Colonic mucosa (tissue), 4 donors: ENCODE results near the gene ZFC3H1. TPM values are rescaled to one million over a fixed set of nuclear protein-coding genes. Genes with fewer than 3 reads are reported as not detected.

Experiments
- DNase-seq: peaks from one replicate; pipeline ENCODE4 v3.0.0-alpha.2; 2020
- H3K27ac ChIP-seq: fragments of 200-600 bp; one replicate; pipeline ENCODE4 v1.8.0; 2021
- H3K27me3 ChIP-seq: fragments of 200-600 bp; one replicate; pipeline ENCODE4 v1.8.0; 2021
- H3K36me3 ChIP-seq: fragments of 200-600 bp; one replicate; pipeline ENCODE4 v1.8.0; 2021
- H3K4me1 ChIP-seq: fragments of 200-600 bp; one replicate; pipeline ENCODE4 v1.8.0; 2021; ENCODE audit warnings: mild to moderate bottlenecking
- H3K4me3 ChIP-seq: fragments of 200-600 bp; one replicate; pipeline ENCODE4 v1.8.0; 2021
- H3K9ac ChIP-seq, 2 donors: one replicate each; pipeline ENCODE4 v1.7.0; 2013; ENCODE audit warnings: control low read depth in 2 of 2, low read depth in 2 of 2, low read length in 2 of 2
- H3K9me3 ChIP-seq: fragments of 200-600 bp; one replicate; pipeline ENCODE4 v1.8.0; 2021
- intact Hi-C: fragments of 100-400 bp; cut with DNase I; formaldehyde crosslinking; loops from one replicate; pipeline ENCODE4 v1.14.1; 2022
- total RNA-seq, 2 donors: library from RNA; stranded (reverse); fragmentation: NEBNext Ultra II Directional in 1 of 2; extraction: Animal tissue kit (Norgen Biotek cat#: 25700) in 1 of 2; gene quantifications; one replicate each; pipeline ENCODE4 v1.2.1, GENCODE V29; 2021
- TF ChIP-seq, protein P1 (sequence below): fragments of 200-600 bp; IDR thresholded peaks from one replicate; pipeline ENCODE4 v1.8.0; 2022; ENCODE audit warnings: antibody characterized with exemption, mild to moderate bottlenecking
- donor health status: healthy.
- donor health status: DM: no; HTN: no; CAD: no.
- donor health status: DM: no; HTN: no; CAD: no.

Gene ZFC3H1
- total RNA-seq, 2 donors from 2014 or later = 37.8 to 38.8 TPM

- peak; percentile 75 for DNase-seq
- H3K27me3 ChIP-seq = no peaks in the 10 kb centered on the region
- intact Hi-C loops = loop anchor here (10.0 kb wide), 1 partner anchor 92 kb away; the partner anchor contains the start of gene RAB21
- H3K27ac ChIP-seq = peak overlapping the region; percentile 100
- H3K36me3 ChIP-seq = no peaks in the 10 kb centered on the region
- peak overlapping the region; percentile 82 for H3K4me3 ChIP-seq
- TF ChIP-seq, protein P1, sequence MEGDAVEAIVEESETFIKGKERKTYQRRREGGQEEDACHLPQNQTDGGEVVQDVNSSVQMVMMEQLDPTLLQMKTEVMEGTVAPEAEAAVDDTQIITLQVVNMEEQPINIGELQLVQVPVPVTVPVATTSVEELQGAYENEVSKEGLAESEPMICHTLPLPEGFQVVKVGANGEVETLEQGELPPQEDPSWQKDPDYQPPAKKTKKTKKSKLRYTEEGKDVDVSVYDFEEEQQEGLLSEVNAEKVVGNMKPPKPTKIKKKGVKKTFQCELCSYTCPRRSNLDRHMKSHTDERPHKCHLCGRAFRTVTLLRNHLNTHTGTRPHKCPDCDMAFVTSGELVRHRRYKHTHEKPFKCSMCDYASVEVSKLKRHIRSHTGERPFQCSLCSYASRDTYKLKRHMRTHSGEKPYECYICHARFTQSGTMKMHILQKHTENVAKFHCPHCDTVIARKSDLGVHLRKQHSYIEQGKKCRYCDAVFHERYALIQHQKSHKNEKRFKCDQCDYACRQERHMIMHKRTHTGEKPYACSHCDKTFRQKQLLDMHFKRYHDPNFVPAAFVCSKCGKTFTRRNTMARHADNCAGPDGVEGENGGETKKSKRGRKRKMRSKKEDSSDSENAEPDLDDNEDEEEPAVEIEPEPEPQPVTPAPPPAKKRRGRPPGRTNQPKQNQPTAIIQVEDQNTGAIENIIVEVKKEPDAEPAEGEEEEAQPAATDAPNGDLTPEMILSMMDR = no peak
- no peaks in the 10 kb centered on the region for H3K9me3 ChIP-seq
- H3K9ac ChIP-seq = peak overlapping the region; percentile 88 to 93
- peaks cover 22% of the 10 kb centered on the region for H3K4me1 ChIP-seq
These were observed 643 bp downstream of the ZFC3H1 start for GRCh38 chr12:71662849-71663560.

DNA sequence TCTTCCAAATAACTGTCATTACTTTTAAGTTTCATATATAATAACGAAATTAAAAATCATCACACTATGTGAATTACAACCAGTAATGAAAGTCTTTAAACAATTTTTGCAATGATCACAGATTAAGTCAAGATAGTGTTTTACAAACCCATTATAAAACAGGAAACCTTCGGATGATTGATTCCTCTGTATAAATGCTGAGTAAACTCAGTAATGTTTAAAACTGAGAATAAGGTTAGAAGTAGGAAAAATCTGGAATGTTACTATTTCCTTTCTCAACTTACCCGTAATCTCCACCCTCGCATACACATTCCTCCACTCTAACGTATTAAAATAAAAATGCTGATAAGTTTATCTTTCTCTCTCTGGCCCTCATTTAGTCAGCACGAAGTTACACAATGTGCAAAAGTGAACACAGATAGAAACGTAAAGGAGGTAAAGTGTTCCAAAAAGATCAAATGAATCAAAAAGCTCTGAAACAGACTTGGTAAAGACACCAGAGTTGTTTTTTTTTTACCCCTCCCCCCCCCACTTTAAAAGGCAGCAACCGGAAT lies 1.6 kb downstream of the ZFC3H1 start:
- Histone ChIP-seq H3K36me3 (peaks cover under 1% of the 10 kb centered on the region), H3K9ac (peak overlapping the region in 1 of 2 donors; percentile 93), H3K4me3 (peak overlapping the region; percentile 82), H3K27me3 (no peaks in the 10 kb centered on the region), H3K9me3 (no peaks in the 10 kb centered on the region), H3K27ac (no peak overlapping the region), H3K4me1 (peaks cover 22% of the 10 kb centered on the region)
- TF ChIP-seq, protein P1 = no peak
- intact Hi-C loops = loop anchor here (10.0 kb wide), 1 partner anchor 93 kb away; the partner anchor contains the start of gene RAB21
- DNase-seq = no peak

- no peak overlapping the region for H3K9ac ChIP-seq
- intact Hi-C loops = no loop called here
- TF ChIP-seq, protein P1 = no peak
- H3K27me3 ChIP-seq = no peaks in the 10 kb centered on the region
- DNase-seq = no peak
- H3K4me3 ChIP-seq = no peak overlapping the region
- no peak overlapping the region for H3K27ac ChIP-seq
- peaks cover 5% of the 10 kb centered on the region for H3K36me3 ChIP-seq
- peaks cover 11% of the 10 kb centered on the region for H3K4me1 ChIP-seq
- H3K9me3 ChIP-seq = no peaks in the 10 kb centered on the region
These were observed 6.9 kb downstream of the ZFC3H1 start for GRCh38 chr12:71656740-71657139.

DNA sequence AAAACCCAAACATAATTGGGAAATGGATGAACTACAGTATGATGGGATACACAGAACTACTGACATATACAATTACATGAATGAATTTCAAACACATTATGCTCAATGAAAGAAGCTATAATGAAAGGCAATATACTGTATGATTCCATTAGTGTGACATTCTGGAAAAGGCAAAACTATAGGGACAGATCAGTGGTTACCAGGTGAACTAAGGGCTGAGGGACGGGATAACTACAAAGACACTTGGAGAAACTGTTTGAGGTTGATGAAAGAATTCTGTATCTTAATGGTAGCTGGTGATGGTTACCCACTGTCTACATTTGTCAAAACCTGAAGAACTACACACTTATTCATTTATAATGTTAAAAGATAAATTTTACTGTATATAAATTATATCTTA lies 7.7 kb downstream of the ZFC3H1 start:
- TF ChIP-seq, protein P1 = no peak
- Histone ChIP-seq H3K9me3 (no peaks in the 10 kb centered on the region), H3K4me1 (peaks cover 2% of the 10 kb centered on the region), H3K27ac (no peak overlapping the region), H3K27me3 (no peaks in the 10 kb centered on the region), H3K4me3 (no peak overlapping the region), H3K36me3 (peaks cover 5% of the 10 kb centered on the region), H3K9ac (no peak overlapping the region)
- intact Hi-C loops = no loop called here
- no peak for DNase-seq

DNA sequence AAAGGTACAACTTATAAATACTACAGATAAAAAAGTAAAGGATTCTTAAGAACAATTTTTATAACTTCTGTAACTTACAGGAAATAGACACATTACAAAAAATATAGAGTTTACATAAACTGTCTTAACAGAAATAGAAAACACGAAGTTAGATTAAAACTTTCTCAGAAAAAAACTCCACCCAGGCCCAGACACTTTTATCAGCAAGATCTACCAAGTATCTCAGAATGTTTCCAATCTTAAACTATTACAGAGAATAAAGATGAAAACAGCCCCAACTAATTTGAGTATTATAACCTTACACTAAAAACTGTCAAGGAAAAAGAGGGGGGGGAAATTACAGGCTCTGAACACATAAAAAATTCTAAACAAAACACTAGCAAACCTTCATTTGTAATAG lies 8.2 kb downstream of the ZFC3H1 start:
- Histone ChIP-seq H3K27ac (no peak overlapping the region), H3K36me3 (peaks cover 5% of the 10 kb centered on the region), H3K9ac (no peak overlapping the region), H3K4me1 (no peaks in the 10 kb centered on the region), H3K4me3 (no peak overlapping the region), H3K9me3 (no peaks in the 10 kb centered on the region), H3K27me3 (no peaks in the 10 kb centered on the region)
- TF ChIP-seq, protein P1 = no peak
- no peak for DNase-seq
- intact Hi-C loops = no loop called here
